ENCODE results near the gene RFC2. TPM values are rescaled to one million over a fixed set of nuclear protein-coding genes. Genes with fewer than 3 reads are reported as not detected.
A peak's percentile ranks its signal among the peaks of the same experiment; 100 is the strongest.

RFC2 gene
- total RNA-seq = 10 to 100 TPM; 35.4 to 41.0 TPM

DNA sequence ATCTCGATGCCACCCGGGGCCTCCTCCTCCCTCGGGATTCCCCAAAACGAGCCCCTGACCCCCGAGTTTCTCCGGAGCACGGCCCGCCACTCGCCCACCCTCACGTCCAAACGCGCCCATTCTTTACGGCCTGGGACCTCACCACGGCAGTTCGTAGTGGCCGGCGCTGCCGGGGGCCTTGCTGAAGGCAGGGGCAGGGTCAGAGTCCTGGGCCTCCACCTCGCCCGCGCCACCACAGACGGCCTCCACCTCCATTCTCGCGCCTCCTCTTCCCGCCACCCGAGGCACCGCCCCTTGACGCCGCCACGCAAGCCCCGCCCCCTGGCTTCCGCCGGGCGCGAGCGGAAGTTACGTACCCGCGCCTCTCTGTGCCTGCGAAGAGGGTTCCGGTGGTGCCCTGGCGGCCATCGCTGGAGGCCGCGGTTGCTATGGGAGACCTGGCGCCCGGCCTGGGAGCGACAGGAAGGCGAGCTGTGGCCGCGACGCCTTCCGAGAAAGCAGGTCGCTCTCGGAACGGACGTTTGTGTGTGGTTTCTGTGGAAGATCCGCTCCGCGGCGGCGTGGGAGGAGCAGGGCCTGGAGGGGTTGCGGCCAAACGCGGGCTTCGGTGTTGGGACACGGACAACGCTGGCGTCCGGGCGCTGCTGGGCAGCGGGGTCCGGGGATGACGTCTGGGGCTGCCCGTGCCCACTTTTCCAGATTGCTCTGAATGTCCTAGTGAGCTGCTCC is at the start of gene RFC2:
TSS of gene RFC2 (minus strand) at position 271 of the 729 bp plus-strand sequence. CDS start at position 255, 16 bp downstream.

GRCh38 chr7:74289018-74289658 is 34.9 kb upstream of the RFC2 start, which contains the start of gene CLIP2:
TSS of gene CLIP2 (plus strand) at chr7:74289407. CDS start at chr7:74317547, 28,140 bp downstream.

Small RNAs within 50 kb of the gene (microRNA-seq; reads per million reads assigned to microRNA genes)
- 175 reads per million, percentile 76 among the genes with 10 or more reads in this experiment for gene MIR590 (ENCODE audit: borderline microRNAs expressed, borderline replicate concordance)

Other genes starting within 250 kb of the RFC2 start
- 1 to 10 TPM in 1 of 2 experiments, not detected in 1; 1.1 TPM for gene ELN, start 226.2 kb downstream of the RFC2 start, total RNA-seq
- gene LIMK1, start 170.6 kb downstream of the RFC2 start, total RNA-seq = 10 to 100 TPM; 14.8 to 15.9 TPM
- 100 to 1,000 TPM; 240 to 250 TPM for gene EIF4H, start 80.0 kb downstream of the RFC2 start, total RNA-seq
- 10 to 100 TPM; 16.5 to 18.5 TPM for gene LAT2, start 44.4 kb downstream of the RFC2 start, total RNA-seq
- 1 to 10 TPM; 1.2 to 1.7 TPM for gene CLIP2, start 35.0 kb upstream of the RFC2 start, total RNA-seq
- 1 to 10 TPM; 2.1 to 2.5 TPM for gene GTF2IRD1, start 199.5 kb upstream of the RFC2 start, total RNA-seq